HG03571 (cell line): ENCODE measurements around the gene SATB2.

Source experiments
- ATAC-seq: cut with Tn5 transposase; IDR thresholded peaks from one replicate; pipeline ENCODE4 v1.9.1; 2021; ENCODE audit not compliant: unreplicated experiment

The SATB2 gene

GRCh38 chr2:199455210-199455544 lies 2.6 kb downstream of the SATB2 start:
- ATAC-seq = no peak

GRCh38 chr2:199452991-199453379 lies 4.8 kb downstream of the SATB2 start:
- ATAC-seq = no peak

GRCh38 chr2:199452260-199452990 lies 5.3 kb downstream of the SATB2 start:
- no peak for ATAC-seq

GRCh38 chr2:199449956-199450355 lies 7.8 kb downstream of the SATB2 start:
- ATAC-seq = no peak

GRCh38 chr2:199449455-199449854 lies 8.3 kb downstream of the SATB2 start:
- no peak for ATAC-seq

- ATAC-seq = no peak
Observed at GRCh38 chr2:199446996-199447576, 10.7 kb downstream of the SATB2 start.

- no peak for ATAC-seq
Observed at GRCh38 chr2:199444749-199445148, 13.0 kb downstream of the SATB2 start.

- no peak for ATAC-seq
Observed at GRCh38 chr2:199443589-199444130, 14.1 kb downstream of the SATB2 start.

- ATAC-seq = no peak
Observed at GRCh38 chr2:199442173-199442572, 15.6 kb downstream of the SATB2 start.

GRCh38 chr2:199441759-199442158 lies 16.0 kb downstream of the SATB2 start:
- no peak for ATAC-seq

GRCh38 chr2:199440118-199440517 lies 17.6 kb downstream of the SATB2 start:
- no peak for ATAC-seq

- ATAC-seq = no peak
Observed at GRCh38 chr2:199439542-199439941, 18.2 kb downstream of the SATB2 start.

GRCh38 chr2:199439066-199439465 lies 18.7 kb downstream of the SATB2 start:
- ATAC-seq = no peak

GRCh38 chr2:199434555-199434954 lies 23.2 kb downstream of the SATB2 start:
- no peak for ATAC-seq

- ATAC-seq = no peak
Observed at GRCh38 chr2:199433204-199433832, 24.4 kb downstream of the SATB2 start.

GRCh38 chr2:199431746-199432213 lies 26.0 kb downstream of the SATB2 start:
- no peak for ATAC-seq

- ATAC-seq = no peak
Observed at GRCh38 chr2:199430214-199430613, 27.5 kb downstream of the SATB2 start.

- no peak for ATAC-seq
Observed at GRCh38 chr2:199428291-199428690, 29.4 kb downstream of the SATB2 start.

- no peak for ATAC-seq
Observed at GRCh38 chr2:199424160-199424559, 33.6 kb downstream of the SATB2 start.

GRCh38 chr2:199419428-199419827 lies 38.3 kb downstream of the SATB2 start:
- ATAC-seq = no peak

GRCh38 chr2:199414465-199414864 lies 43.3 kb downstream of the SATB2 start:
- ATAC-seq = no peak

- ATAC-seq = no peak
Observed at GRCh38 chr2:199414001-199414400, 43.7 kb downstream of the SATB2 start.
